HG03066 (cell line): ENCODE results near the gene AGR3.

Experiments
- ATAC-seq: cut with Tn5 transposase; IDR thresholded peaks from one replicate; pipeline ENCODE4 v1.9.1; 2021; ENCODE audit warnings: low read depth; ENCODE audit not compliant: unreplicated experiment

Gene AGR3

DNA sequence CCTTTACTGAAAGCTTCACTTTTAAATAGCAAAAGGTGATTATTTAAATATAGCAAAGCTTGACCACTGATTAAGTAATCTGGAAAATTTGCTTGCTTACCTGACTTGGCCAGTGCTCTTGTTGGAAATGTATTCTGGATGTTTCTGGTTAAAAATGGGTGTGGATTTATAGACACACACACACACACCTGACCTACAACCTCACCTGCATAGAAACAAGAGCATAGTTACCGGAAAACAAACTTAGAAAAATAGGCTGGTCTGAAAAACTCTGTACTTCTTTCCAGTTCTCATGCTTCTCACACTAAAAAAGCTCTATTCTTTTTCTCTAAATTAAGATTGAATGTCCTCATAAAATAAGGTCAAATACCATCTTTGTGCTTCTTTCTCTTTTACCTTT is at the start of gene AGR3:
TSS of gene AGR3 (minus strand) at position 140 of the 400 bp plus-strand sequence. CDS start 3,365 bp downstream, outside the sequence.
- ATAC-seq = no peak

GRCh38 chr7:16930946-16931345 is 49.2 kb upstream of the AGR3 start:
- no peak for ATAC-seq

DNA sequence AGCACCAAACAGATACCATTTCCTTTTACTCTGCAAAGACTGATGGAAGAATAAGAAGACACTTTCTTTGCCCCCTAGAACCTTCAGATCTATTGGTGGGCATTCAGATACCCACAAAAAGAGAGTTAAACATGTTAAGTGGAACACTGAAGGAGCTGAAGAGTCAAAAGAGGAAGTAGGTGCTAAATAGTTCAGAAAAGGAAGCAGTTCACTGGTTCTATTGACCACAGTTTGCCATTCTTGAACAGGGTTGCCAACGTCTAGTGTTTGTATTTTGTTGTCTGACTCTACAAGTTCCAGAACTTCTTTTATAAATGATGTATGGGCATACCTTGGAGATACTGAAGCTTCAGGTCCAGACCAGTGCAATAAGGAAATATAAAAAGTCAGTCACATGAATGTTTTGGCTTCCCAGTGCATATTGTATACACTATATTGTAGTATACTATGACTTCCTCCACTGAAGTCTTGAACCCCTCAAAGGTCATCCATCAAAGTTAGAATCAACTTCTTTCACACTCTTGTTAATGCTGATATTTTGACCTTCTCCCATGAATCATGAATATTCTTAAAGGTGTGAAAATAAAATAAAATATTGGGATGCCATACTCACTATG is 47.5 kb upstream of the AGR3 start:
- ATAC-seq = peak; percentile 68

DNA sequence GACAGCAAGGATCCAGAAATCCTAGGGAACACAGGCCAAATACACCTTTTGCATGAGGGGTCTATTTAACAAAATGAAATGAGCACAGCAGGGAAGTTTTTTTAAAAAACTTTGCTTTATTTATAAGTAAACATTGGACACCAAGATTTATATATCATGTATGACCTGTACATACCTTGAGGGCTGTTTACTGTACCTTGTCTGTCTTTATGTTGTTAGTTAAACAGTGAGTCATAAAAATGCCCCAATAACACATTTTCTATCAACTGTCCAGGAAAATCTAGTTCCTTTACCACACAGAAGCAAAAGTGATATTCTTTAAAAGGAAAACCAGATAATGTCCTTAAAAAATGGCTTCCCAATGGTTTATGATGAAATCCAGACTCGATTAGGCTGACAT is 45.1 kb upstream of the AGR3 start:
- ATAC-seq = no peak

DNA sequence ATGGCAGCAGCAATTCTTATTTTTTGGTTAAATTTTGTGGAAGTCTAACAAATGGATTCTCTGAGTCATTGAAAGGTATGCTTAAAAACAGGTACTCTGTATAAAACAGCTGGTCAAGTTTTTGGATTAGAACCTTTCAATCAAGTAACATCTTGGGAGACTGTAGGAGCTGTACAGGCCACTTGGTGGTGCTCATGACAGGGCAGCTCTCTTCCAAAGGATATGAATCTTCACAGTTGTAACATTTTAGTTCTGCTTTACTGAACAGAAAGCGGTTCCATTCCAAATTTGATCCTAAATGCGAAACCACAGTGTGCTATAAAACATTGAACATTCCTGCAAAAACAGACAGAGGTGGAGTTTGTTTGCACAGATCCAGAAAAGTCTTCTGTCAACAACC is 44.5 kb upstream of the AGR3 start:
- peak; percentile 60 for ATAC-seq

DNA sequence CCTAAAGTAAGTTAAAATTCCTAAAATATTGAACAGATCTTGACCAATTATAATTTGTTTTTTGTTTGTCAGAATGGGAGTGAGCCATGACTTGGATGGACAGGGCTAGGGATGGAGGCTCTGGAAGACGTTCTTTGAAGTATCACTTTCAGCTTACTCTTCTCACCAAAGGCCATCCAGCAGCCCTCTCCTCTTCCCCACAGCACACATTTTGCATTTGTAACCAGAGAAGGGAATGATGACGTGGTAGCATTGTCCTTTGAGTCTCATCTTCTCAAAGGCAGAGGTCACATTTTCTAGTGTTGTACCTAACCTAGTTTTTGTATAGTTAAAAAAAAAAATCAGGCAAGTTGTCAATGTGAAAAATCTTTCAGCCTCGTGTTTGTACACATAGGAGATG is 43.8 kb upstream of the AGR3 start:
- ATAC-seq = no peak

DNA sequence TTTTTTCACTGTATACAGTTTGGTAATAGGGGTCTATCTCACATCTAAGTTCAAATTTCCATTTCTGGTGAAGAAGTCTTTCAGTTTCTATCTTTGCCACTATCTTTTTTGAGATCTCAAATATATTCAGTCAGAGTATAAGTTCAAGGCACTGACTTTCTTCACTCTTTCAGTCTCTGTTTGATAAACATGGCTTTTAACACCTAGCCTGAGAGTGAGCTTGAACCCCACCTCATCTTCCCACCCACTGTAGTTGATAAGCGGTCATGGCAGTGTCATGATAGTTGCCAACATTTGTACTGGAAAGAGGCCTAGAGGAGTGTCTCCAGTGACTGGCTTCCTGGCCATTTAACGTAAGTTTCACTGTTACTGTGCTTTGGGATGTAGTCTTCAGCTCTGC is 41.2 kb upstream of the AGR3 start:
- no peak for ATAC-seq

DNA sequence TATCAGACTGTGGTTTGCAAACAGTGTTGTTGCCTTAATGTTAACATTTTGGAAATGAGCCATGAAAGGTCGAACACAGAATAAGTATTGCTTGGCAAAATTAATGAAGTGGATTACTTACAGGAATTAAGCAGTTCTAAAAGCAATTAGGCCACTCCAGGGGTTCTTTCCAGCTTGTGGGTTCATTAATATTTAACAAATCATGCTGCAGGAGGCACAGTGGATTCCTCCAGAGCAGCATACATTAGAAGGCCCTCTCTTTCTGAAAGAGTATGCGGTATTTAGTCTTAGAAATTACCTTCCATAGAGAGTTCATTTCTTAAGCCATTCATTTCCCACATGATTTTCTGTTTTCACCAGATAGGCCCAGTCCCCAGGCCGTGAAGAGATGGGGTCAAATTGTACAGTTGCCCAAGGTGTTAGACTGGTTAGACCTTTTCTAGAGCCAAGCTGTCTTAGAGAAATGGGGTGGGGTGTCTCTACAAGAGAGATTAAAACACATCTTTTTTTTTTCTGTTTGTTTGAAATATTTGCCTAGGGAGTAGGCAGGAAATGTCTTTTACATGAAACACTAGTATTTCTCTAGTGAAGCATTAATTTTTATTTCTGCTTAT is 40.0 kb upstream of the AGR3 start:
- no peak for ATAC-seq

DNA sequence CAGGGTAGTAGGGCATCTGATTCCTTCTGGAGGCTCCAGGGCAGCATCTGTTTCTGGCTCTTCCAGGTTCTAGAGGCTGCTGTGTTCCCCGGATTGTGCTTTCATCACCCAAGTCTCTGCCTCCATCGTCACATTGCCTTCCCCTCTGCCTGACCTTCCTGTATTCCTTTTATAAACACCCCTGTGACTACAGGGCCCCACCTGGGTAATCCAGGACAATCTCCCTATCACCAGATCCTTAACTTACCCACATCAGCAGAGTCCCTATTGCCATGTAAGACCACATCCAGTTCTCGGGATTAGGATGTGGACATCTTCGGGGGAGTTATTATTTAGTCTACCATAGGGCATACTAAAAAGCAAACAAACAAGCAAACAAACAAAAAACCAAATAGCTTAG is 39.4 kb upstream of the AGR3 start:
- ATAC-seq = no peak

GRCh38 chr7:16919440-16919839 is 37.7 kb upstream of the AGR3 start:
- ATAC-seq = no peak

DNA sequence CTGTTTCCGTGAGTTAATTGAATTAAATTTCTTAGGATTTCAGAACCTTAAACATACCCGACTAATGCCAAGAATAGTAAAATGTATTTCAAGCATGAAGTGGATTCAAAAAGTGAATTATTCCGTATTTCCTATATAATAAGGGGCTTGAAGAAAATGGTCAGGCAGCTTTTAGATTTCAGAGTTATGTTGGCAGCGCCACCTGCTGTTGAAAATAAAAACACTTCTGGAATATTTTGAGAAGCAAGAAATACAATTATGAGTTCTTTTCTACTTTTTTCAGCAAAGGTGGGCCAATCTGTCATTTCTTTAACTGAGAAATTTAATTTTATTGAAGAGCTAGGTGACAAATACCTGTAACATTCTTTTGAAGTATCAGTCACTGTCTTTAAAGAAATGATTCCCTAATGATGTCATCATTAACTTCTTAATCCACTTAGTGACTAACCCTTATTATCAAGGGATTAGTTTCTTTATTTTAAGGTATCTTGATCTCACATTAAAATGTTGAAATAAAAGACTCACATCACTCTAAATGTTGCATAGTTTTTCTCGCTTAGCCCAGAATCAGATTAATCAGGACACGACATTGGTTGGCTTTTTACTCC is 36.6 kb upstream of the AGR3 start:
- ATAC-seq = no peak

GRCh38 chr7:16916738-16917137 is 35.0 kb upstream of the AGR3 start:
- no peak for ATAC-seq

GRCh38 chr7:16916105-16916639 is 34.4 kb upstream of the AGR3 start:
- no peak for ATAC-seq

DNA sequence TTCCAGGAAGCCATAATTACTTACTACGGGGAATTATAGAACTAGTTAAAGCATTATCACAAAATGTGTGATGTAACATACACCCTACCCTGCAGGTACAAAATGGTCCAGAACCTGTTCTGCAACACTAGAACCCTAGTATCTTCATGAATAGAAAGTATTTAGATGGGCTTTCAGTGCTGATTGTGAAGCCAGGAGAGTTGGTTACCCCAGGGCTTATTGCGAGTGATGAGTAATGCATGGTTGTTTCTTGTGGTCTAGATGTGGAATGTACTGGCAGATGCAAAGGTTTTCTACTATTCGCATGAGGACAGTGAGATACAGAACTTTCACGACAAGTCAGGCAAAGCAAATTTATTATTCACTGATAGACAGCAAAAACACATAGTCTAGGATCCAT is 33.6 kb upstream of the AGR3 start:
- no peak for ATAC-seq

DNA sequence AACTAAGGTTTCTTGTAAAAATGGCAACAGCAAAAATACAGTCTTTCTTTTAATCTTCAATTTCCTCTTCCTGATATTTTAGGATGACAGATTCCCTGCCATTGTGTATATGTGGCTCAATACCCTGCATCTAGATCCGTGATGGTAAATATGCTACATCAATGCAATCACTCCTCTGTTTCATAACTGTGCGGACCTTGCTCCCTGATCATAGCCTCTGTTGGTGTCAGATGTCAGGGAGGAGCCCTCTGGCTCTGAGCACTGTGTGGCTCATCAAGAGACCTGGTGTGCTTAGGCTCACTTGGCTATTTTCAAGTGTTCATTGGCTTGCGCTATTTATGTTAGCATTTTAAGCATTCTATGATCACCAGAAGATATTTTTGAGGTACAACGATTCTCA is 33.0 kb upstream of the AGR3 start:
- ATAC-seq = no peak

- no peak for ATAC-seq
These were observed 31.9 kb upstream of the AGR3 start for GRCh38 chr7:16913643-16914042.

DNA sequence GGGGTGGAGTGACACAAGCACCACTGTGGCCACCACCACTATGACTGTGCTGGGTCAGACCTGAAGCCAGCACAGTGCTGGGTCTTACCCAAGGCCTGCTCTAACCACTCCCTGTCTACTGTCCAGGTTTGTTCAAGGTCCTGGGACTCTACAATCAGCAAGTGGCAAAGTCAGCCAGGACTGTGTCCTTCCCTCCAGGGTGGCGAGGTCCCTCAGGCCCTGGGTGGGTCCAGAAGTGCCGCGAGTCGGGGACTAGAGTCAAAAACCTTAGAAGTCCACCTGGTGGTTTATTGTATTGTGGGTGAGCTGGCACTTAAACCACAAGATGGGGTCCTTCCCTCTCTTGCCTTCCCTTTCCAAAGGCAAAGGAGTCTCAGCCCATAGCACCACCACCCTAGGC is 30.8 kb upstream of the AGR3 start:
- no peak for ATAC-seq

DNA sequence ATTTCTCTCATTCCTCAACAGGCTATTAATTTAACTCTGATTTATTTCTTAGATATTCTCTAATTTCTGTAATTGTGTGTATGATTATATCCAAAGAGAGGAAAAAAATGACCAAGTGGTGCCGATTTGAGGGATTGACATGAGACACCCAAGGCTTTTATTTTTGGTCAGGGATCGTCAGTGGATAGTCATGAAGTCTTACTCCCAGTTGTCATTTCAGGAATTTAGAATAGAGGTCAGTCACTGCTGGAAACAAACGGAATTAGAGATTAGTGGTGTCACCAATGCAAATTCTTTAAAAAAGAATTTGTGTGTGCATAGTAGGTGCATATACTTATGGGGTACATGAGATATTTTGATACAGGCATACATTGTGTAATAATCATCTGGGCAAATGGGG is 26.8 kb upstream of the AGR3 start:
- no peak for ATAC-seq

DNA sequence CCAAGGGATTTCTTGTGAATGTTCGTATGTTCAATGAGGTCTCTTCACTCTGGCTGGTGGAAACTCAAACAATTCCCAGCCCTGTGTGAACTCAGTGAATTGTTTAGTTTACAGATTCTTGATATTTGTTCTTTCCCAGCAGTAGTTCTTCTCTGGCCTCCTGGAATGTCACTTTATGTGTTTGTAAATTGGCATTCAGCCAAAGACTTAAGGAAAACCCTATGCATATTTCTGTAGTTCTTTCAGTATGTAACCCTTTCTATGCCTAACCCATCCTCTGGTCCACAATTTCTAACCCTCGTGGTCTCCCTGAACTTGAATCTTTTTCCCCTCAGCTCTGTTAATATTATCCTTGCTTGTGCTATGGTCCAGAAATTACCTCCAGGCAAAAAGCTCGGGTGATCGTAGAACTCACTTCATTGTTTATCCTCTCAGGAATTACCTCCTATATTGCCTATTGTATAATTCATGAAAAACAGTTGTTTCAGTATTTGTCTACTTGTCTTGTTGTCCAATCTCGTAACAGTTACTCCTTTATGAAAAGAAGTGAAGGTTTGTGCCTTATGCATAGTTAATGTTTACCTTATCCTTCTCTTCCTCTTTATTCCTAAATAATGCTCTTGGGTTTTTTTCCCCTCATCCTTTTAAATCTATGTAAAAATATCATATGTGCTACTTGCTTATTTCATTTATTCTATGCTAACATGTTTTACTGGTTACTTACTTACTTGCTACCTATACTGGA is 23.7 kb upstream of the AGR3 start:
- no peak for ATAC-seq

GRCh38 chr7:16904076-16904475 is 22.3 kb upstream of the AGR3 start:
- no peak for ATAC-seq

- no peak for ATAC-seq
These were observed 18.5 kb upstream of the AGR3 start for GRCh38 chr7:16900209-16900768.
